ENCODE results near the gene DPP8.
"Not testable (repeated sequence)": the region's sequence is repeated elsewhere in the genome, so short reads cannot be mapped to it uniquely, and the experiment has no call there.

The DPP8 gene

GRCh38 chr15:65399001-65399706, 118.3 kb downstream of the DPP8 start:
- no peak for TF ChIP-seq CTCF (IDR thresholded peaks at IDR 0.05; ENCODE audit: low read depth, low read length, missing control alignments)
- no peak overlapping the region for H3K4me3 ChIP-seq (replicated peaks; ENCODE audit: low read depth, low read length)
- DNase-seq (ENCODE audit: extremely low read depth, low read depth) = no peak

- H3K4me3 ChIP-seq (replicated peaks; ENCODE audit: low read depth, low read length); DNase-seq (ENCODE audit: extremely low read depth, low read depth): not testable (repeated sequence)
Measured at GRCh38 chr15:65398486-65398885, 119.0 kb downstream of the DPP8 start.

DNA sequence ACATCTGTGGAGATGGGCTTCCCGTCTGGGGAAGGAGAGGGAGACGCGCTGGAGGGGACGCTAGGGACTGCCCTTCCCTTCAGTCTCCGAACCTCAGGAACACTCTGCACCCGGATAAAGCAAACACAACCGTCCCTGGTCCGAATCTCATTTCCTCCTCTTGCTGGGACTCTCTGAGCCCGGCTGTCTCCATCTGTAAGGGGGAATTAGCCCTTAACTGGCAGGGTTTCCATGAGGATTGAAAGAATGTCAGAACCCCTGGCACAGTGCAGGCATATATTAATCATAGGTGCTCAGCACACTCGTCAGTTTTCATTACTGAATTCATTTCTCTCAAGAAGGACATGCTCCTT, 120.5 kb downstream of the DPP8 start:
- DNase-seq (ENCODE audit: extremely low read depth, low read depth) = no peak
- TF ChIP-seq CTCF (IDR thresholded peaks at IDR 0.05; ENCODE audit: low read depth, low read length, missing control alignments) = no peak
- no peak overlapping the region for H3K4me3 ChIP-seq (replicated peaks; ENCODE audit: low read depth, low read length)

- TF ChIP-seq CTCF (IDR thresholded peaks at IDR 0.05; ENCODE audit: low read depth, low read length, missing control alignments) = no peak
- H3K4me3 ChIP-seq (replicated peaks; ENCODE audit: low read depth, low read length) = no peak overlapping the region
- no peak for DNase-seq (ENCODE audit: extremely low read depth, low read depth)
Measured at GRCh38 chr15:65396283-65396964, 121.1 kb downstream of the DPP8 start.

DNA sequence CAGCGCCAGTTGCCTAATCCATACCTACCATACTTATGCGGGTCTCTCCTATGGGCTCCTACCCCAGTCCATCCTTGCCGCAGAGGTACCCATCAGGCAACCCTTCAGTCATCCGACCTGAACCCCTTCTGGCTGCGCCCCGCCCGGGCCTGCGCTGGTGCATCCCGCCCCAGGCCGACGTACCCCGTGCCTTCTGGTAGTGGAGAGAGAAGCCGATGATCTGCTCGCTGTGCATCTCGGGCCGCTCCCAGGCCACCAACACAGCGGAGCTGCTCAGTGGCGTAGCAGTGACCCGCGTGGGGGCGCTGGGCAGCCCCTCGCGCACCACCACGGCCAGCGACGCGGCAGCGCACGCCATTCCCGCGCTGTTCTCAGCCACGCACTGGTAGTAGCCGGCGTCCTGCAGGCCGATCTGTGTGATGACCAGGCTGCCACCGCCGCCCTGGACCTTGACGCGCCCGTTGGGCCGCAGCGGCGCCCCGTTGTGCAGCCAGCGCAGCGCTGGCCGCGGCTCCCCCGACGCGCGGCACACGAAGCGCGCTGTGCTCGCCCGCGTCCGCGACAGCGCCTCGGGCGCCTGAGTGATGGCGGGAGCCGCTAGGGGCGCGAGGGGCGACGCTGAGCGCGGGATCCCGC, 121.8 kb downstream of the DPP8 start:
- DNase-seq (ENCODE audit: extremely low read depth, low read depth) = no peak
- TF ChIP-seq CTCF (IDR thresholded peaks at IDR 0.05; ENCODE audit: low read depth, low read length, missing control alignments) = no peak
- no peak overlapping the region for H3K4me3 ChIP-seq (replicated peaks; ENCODE audit: low read depth, low read length)

- no peak for DNase-seq (ENCODE audit: extremely low read depth, low read depth)
- H3K4me3 ChIP-seq (replicated peaks; ENCODE audit: low read depth, low read length) = no peak overlapping the region
- TF ChIP-seq CTCF (IDR thresholded peaks at IDR 0.05; ENCODE audit: low read depth, low read length, missing control alignments) = no peak
Measured at GRCh38 chr15:65394936-65395335, 122.6 kb downstream of the DPP8 start.

GRCh38 chr15:65394280-65394789, 123.2 kb downstream of the DPP8 start:
- no peak for DNase-seq (ENCODE audit: extremely low read depth, low read depth)
- no peak overlapping the region for H3K4me3 ChIP-seq (replicated peaks; ENCODE audit: low read depth, low read length)
- TF ChIP-seq CTCF (IDR thresholded peaks at IDR 0.05; ENCODE audit: low read depth, low read length, missing control alignments) = no peak

Data from HFF-Myc (cell line).